ENCODE results near the gene RFX4. TPM values are rescaled to one million over a fixed set of nuclear protein-coding genes. Genes with fewer than 3 reads are reported as not detected.

The RFX4 gene
- total and polyA plus RNA-seq, 2 of the 13 experiments (the other 11 are each of a cell fraction or from before 2014, with no cell fraction given), result not detected

- CTCF ChIA-PET (ENCODE audit: low intra/inter-chr PET ratio, low total read pairs), result no interaction called here
- POLR2A ChIA-PET, result no interaction called here
These were observed 161.8 kb downstream of the RFX4 start for GRCh38 chr12:106744600-106744999.

GRCh38 chr12:106745181-106745745 lies 162.5 kb downstream of the RFX4 start:
- Histone ChIP-seq H3K4me2 (ENCODE audit: low read depth, low read length) (no peak overlapping the region), H3K4me1 (ENCODE audit: insufficient read depth, low read length) (peaks cover 10% of the 10 kb centered on the region), H3K36me3 (replicated peaks in 1 of 2; ENCODE audit: control insufficient read depth in 1 of 2, insufficient read depth in 2 of 2, low read length in 2 of 2) (no peaks in the 10 kb centered on the region), H2AFZ (ENCODE audit: low read length) (no peak overlapping the region), H3K9me3 (ENCODE audit: low read length) (no peaks in the 10 kb centered on the region), H3K27me3 (ENCODE audit: control insufficient read depth in 1 of 2, insufficient read depth in 2 of 2, low read length in 2 of 2) (no peaks in the 10 kb centered on the region; a peak in 1 of 5 replicates), H3K79me2 (ENCODE audit: insufficient read depth, low read length) (no peaks in the 10 kb centered on the region), H3K9ac (ENCODE audit: insufficient read depth, low read depth, low read length) (no peak overlapping the region), H4K20me1 (ENCODE audit: insufficient read depth, low read length) (no peaks in the 10 kb centered on the region), H3K4me3 (replicated peaks in 1 of 3; ENCODE audit: insufficient read depth in 1 of 3, low read depth in 2 of 3, low read length in 3 of 3) (no peak overlapping the region), H3K27ac (ENCODE audit: extremely low read length, insufficient read depth, low read length) (no peak overlapping the region)
- CTCF ChIA-PET (ENCODE audit: low intra/inter-chr PET ratio, low total read pairs), result no interaction called here
- DNase-seq (ENCODE audit: low spot score), result no peak
- no peak for ATAC-seq
- 73% methylated on average over 4 of the region's 4 CpGs for WGBS (ENCODE audit: low lambda C conversion rate)
- in situ Hi-C loops (cut with HindIII; ENCODE audit: extremely low pct_ligation_motif_present, low pct_unique_long_range_greater_than_20kb) (no loop called here), intact Hi-C loops (cut with micrococcal nuclease; ENCODE audit: unreplicated experiment) (no loop called here)
- no peak for FAIRE-seq
- BruUV-seq (replicated peaks), result no TSS peak
- POLR2A ChIA-PET, result no interaction called here
- TF ChIP-seq JDP2 (CRISPR knock-in tag; IDR thresholded peaks at IDR 0.05; ENCODE audit: borderline replicate concordance), result no peak
- no peak for TF ChIP-seq ZNF550 (CRISPR knock-in tag; IDR thresholded peaks at IDR 0.05; ENCODE audit: borderline replicate concordance)
- TF ChIP-seq POLR2G (IDR thresholded peaks at IDR 0.05; ENCODE audit: low read depth, low read length), result no peak
- no peak for TF ChIP-seq ZNF639 (CRISPR knock-in tag; conservative IDR thresholded peaks at IDR 0.05)
- TF ChIP-seq ZNF230 (CRISPR knock-in tag; IDR thresholded peaks at IDR 0.05), result no peak
- no peak for TF ChIP-seq GRHL1 (CRISPR knock-in tag; conservative IDR thresholded peaks at IDR 0.05)
- no peak for TF ChIP-seq ZNF552 (CRISPR knock-in tag; IDR thresholded peaks at IDR 0.05; ENCODE audit: borderline replicate concordance)

More at GRCh38 chr12:106744600-106744999, 161.8 kb downstream of the RFX4 start:
- H4K20me1 ChIP-seq (ENCODE audit: insufficient read depth, low read length), result no peaks in the 10 kb centered on the region
- H3K4me1 ChIP-seq (ENCODE audit: insufficient read depth, low read length), result peaks cover 14% of the 10 kb centered on the region
- intact Hi-C loops (cut with micrococcal nuclease; ENCODE audit: unreplicated experiment) (no loop called here), in situ Hi-C loops (cut with HindIII; ENCODE audit: extremely low pct_ligation_motif_present, low pct_unique_long_range_greater_than_20kb) (no loop called here)
- H2AFZ ChIP-seq (ENCODE audit: low read length), result no peak overlapping the region
- H3K27ac ChIP-seq (ENCODE audit: extremely low read length, insufficient read depth, low read length), result no peak overlapping the region
- TF ChIP-seq CEBPB (IDR thresholded peaks at IDR 0.05; ENCODE audit: borderline replicate concordance, low read depth, low read length) (peak; percentile 60), GMEB1 (CRISPR knock-in tag; IDR thresholded peaks at IDR 0.05; ENCODE audit: borderline replicate concordance) (no peak), SOX6 (IDR thresholded peaks at IDR 0.05) (no peak), SOX6 (CRISPR knock-in tag; IDR thresholded peaks at IDR 0.05) (0 out of 2 replicates have a peak, but pooled peaks have one; percentile 27), NBN (conservative IDR thresholded peaks at IDR 0.05) (no peak)
- no peak overlapping the region for H3K4me3 ChIP-seq (replicated peaks in 1 of 3; ENCODE audit: insufficient read depth in 1 of 3, low read depth in 2 of 3, low read length in 3 of 3)
- ATAC-seq (no peak), FAIRE-seq (no peak), DNase-seq (ENCODE audit: low spot score) (no peak)
- BruUV-seq (replicated peaks), result no TSS peak
- 19% methylated on average over 6 of the region's 6 CpGs for WGBS (ENCODE audit: low lambda C conversion rate)
- no peaks in the 10 kb centered on the region; a peak in 1 of 5 replicates for H3K27me3 ChIP-seq (ENCODE audit: control insufficient read depth in 1 of 2, insufficient read depth in 2 of 2, low read length in 2 of 2)
- H3K79me2 ChIP-seq (ENCODE audit: insufficient read depth, low read length), result no peaks in the 10 kb centered on the region
- H3K36me3 ChIP-seq (replicated peaks in 1 of 2; ENCODE audit: control insufficient read depth in 1 of 2, insufficient read depth in 2 of 2, low read length in 2 of 2), result no peaks in the 10 kb centered on the region
- H3K4me2 ChIP-seq (ENCODE audit: low read depth, low read length), result no peak overlapping the region; the same call in 1 of the 2 replicates
- no peak overlapping the region for H3K9ac ChIP-seq (ENCODE audit: insufficient read depth, low read depth, low read length)
- no peaks in the 10 kb centered on the region for H3K9me3 ChIP-seq (ENCODE audit: low read length)
